MCF 10A (cell line): ENCODE measurements around the gene PIAS4. TPM values are rescaled to one million over a fixed set of nuclear protein-coding genes. Genes with fewer than 3 reads are reported as not detected.

Experiments used
- BruUV-seq: library from RNA; stranded (reverse); fragments of 400-500 nt; replicated peaks from 2 replicates; lab custom pipeline; 2021; lab: Mats Ljungman, UMichigan
- CTCF ChIA-PET: fragments of 300-600 bp; sonication (Branson Sonifier 250); formaldehyde crosslinking; extraction: SDS; loops from one replicate; lab custom pipeline; 2021; ENCODE audit warnings: antibody characterized with exemption, inconsistent platforms; lab: Yijun Ruan, JAX
- POLR2A ChIA-PET: fragments of 300-600, 350-650 bp; sonication (Branson Sonifier 250); formaldehyde crosslinking; extraction: SDS; loops from one replicate; lab custom pipeline; 2020; ENCODE audit warnings: antibody characterized with exemption, inconsistent platforms; lab: Yijun Ruan, JAX
- DNase-seq: peaks from one replicate; pipeline ENCODE4 v3.0.0-alpha.2; 2018; ENCODE audit not compliant: unreplicated experiment
- H3K27ac Mint-ChIP-seq: one replicate; pipeline ENCODE4 v1.8.0; 2022; ENCODE audit warnings: mild to moderate bottlenecking, low read depth, mixed read lengths; ENCODE audit not compliant: unreplicated experiment
- H3K27me3 Mint-ChIP-seq: one replicate; pipeline ENCODE4 v1.8.0; 2022; ENCODE audit warnings: mixed read lengths; ENCODE audit not compliant: insufficient read depth, unreplicated experiment
- H3K36me3 Mint-ChIP-seq: one replicate; pipeline ENCODE4 v1.8.0; 2022; ENCODE audit warnings: mild to moderate bottlenecking, moderate library complexity, mixed read lengths; ENCODE audit not compliant: insufficient read depth, unreplicated experiment
- H3K4me1 Mint-ChIP-seq: one replicate; pipeline ENCODE4 v1.8.0; 2022; ENCODE audit warnings: mixed read lengths; ENCODE audit not compliant: insufficient read depth, unreplicated experiment
- H3K4me3 Mint-ChIP-seq: one replicate; pipeline ENCODE4 v1.8.0; 2022; ENCODE audit warnings: mild to moderate bottlenecking, moderate library complexity, mixed read lengths; ENCODE audit not compliant: unreplicated experiment
- H3K9me3 Mint-ChIP-seq: one replicate; pipeline ENCODE4 v1.8.0; 2022; ENCODE audit warnings: mixed read lengths; ENCODE audit not compliant: unreplicated experiment
- intact Hi-C: fragments of 100-400 bp; cut with micrococcal nuclease; formaldehyde crosslinking; loops from 2 replicates; pipeline ENCODE4 v1.14.1; 2022
- total RNA-seq: library from RNA; stranded (reverse); gene quantifications from 2 replicates; pipeline ENCODE4 v1.2.3, GENCODE V29; 2022
- TF ChIP-seq, protein P1 (sequence below): fragments of 200-600 bp; IDR thresholded peaks from one replicate; pipeline ENCODE4 v1.8.0; 2022; ENCODE audit warnings: antibody characterized with exemption, mild to moderate bottlenecking; ENCODE audit not compliant: unreplicated experiment

The PIAS4 gene
- total RNA-seq, 1 experiment from 2014 or later, result 15.1 TPM

DNA sequence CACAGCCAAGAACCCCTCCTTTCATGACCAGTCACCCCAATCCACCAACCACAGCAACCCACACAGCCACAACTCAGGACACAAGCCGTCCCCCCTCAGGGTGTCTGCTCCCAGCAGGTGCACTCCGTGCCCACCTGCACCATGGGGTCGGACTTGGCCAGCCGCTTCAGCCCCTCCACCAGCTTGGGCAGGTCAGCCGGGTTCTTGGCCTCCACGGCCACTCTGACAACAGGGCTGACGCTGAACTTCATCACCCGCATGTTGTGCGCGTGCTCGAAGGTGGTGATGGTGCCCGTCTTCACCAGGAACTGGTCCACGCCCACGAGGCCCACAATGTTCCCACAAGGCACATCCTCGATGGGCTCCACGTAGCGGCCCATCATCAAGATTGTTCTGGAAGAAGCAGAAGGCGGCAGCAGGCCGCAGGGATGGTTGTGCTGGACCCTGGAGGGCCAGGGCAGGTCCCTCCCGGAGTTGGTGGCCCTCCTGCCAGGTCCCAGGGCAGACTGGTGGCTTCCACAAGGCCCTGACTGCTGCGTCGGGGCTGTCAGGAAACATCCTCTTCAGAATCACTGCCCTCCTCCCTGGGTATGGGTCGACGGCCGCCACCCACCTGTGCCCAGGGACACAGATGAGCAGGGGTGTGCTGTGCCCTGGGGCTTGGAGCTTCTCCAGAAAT lies 27.7 kb upstream of the PIAS4 start:
- Mint-ChIP-seq H3K27ac (no peak overlapping the region), H3K27me3 (no peaks in the 10 kb centered on the region), H3K4me3 (no peak overlapping the region), H3K9me3 (no peaks in the 10 kb centered on the region), H3K36me3 (peaks cover 100% of the 10 kb centered on the region), H3K4me1 (peaks cover 18% of the 10 kb centered on the region)
- no TSS peak for BruUV-seq
- ChIA-PET POLR2A (interaction anchor here (1.6 to 8.9 kb wide), 2 partner anchors 8 to 9 kb away, joined by 4 to 245 read pairs; partner anchors contain the start of gene DAPK3), CTCF (no interaction called here)
- TF ChIP-seq, protein P1, sequence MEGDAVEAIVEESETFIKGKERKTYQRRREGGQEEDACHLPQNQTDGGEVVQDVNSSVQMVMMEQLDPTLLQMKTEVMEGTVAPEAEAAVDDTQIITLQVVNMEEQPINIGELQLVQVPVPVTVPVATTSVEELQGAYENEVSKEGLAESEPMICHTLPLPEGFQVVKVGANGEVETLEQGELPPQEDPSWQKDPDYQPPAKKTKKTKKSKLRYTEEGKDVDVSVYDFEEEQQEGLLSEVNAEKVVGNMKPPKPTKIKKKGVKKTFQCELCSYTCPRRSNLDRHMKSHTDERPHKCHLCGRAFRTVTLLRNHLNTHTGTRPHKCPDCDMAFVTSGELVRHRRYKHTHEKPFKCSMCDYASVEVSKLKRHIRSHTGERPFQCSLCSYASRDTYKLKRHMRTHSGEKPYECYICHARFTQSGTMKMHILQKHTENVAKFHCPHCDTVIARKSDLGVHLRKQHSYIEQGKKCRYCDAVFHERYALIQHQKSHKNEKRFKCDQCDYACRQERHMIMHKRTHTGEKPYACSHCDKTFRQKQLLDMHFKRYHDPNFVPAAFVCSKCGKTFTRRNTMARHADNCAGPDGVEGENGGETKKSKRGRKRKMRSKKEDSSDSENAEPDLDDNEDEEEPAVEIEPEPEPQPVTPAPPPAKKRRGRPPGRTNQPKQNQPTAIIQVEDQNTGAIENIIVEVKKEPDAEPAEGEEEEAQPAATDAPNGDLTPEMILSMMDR, result no peak
- DNase-seq, result no peak
- intact Hi-C loops, result no loop called here

DNA sequence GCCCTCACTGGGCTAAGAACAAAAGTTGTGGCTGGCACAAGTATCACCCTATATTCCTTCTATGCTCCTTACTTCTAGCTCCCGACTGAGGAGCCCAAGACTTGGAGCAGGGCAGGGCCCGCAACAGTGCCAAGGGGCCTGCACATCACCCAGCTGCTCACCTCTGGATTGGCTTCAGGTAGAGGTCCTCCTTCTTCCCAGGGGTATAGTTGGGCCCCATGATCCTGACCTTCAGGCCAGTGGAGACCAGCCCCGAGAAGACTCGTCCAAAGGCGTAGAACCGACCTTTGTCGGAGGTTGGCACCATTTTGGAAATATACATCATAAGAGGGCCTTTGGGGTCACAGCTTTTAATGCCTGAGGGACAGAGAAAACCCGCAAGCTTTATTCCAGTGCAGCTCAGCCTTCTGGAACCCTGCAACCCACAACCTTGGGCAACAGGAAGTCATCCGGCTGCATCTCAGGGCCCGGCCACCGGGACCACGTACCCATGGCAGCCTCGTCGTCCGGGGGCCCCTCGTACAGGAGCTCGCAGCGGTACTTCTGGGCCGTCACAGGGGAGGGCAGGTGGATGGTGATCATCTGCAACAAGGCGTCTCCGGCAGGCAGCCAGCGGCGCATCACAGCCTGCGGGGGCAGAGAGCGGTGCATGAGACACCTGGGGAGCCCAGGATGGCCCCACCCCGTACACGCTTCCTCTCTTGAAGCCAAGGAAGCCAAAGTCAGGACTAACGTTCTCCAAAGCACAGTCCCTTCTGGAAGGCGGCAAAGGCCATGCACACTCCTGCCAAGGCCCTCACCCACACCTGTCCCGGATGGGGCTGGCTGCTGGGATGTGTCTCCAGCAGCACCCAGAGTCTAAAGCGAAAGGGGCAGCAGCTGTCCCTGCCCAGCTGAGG lies 26.9 kb upstream of the PIAS4 start:
- intact Hi-C loops, result no loop called here
- TF ChIP-seq, protein P1, result no peak
- Mint-ChIP-seq H3K4me3 (no peak overlapping the region), H3K27me3 (no peaks in the 10 kb centered on the region), H3K4me1 (peaks cover 18% of the 10 kb centered on the region), H3K27ac (peak overlapping the region; percentile 46), H3K9me3 (no peaks in the 10 kb centered on the region), H3K36me3 (peaks cover 100% of the 10 kb centered on the region)
- no TSS peak for BruUV-seq
- DNase-seq, result no peak
- CTCF ChIA-PET, result interaction anchor here (0.6 kb wide), 1 partner anchor 76 kb away, joined by 3 read pairs; no protein-coding TSS in a partner anchor
- POLR2A ChIA-PET, result interaction anchor here (0.7 to 8.9 kb wide), 2 partner anchors 10 to 218 kb away, joined by 3 to 245 read pairs; partner anchors contain the start of gene DAPK3

DNA sequence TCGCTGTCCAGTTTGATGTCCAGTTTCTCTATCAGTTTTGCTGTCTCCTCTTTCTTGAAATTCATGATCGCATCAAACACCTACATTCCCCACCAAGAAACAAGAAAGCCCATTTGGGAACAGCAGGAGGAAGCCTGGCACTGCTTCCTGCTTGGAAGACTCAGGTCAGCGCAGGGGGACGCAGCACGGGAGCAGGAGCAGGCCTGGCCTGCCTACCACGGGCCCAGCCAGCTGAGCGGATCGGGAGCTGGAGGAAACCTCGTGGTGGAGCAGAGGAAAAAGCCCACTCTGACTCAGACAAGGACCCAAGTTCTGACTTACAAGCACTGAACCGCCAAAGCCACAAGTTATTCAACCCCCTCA lies 26.2 kb upstream of the PIAS4 start:
- Mint-ChIP-seq H3K4me1 (peaks cover 24% of the 10 kb centered on the region), H3K4me3 (no peak overlapping the region), H3K27me3 (no peaks in the 10 kb centered on the region), H3K36me3 (peaks cover 92% of the 10 kb centered on the region), H3K27ac (peak overlapping the region; percentile 46), H3K9me3 (no peaks in the 10 kb centered on the region)
- BruUV-seq, result no TSS peak
- DNase-seq, result no peak
- TF ChIP-seq, protein P1, result no peak
- ChIA-PET CTCF (interaction anchor here (0.9 kb wide), 1 partner anchor 158 kb away, joined by 5 read pairs; no protein-coding TSS in a partner anchor), POLR2A (interaction anchor here (8.9 kb wide), 1 partner anchor 11 kb away, joined by 245 read pairs; the partner anchor contains the start of gene DAPK3)
- intact Hi-C loops, result no loop called here
